Measurements from ENCODE around the gene CXCL1.
"Not testable (repeated sequence)": the region's sequence is repeated elsewhere in the genome, so short reads cannot be mapped to it uniquely, and the experiment has no call there.

CXCL1 gene

DNA sequence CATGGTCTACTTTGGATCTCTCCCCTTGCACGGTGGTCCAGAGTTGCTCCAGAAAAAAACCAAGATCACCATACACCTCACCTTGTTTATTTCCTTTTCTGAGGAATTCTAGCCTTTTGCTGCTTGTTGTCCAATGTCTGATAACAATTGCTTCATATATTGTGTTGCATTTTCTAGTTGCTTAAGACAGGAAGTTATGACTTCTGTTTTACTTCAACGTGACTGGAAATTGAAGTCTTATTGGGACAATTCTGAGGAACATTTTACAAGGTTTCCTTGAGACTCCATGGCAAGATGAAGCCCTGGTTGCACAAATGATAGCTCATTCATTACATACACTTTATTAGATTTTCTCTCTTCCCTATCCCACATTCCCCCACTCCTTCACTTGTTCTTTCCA, 5.2 kb downstream of the CXCL1 start:
- DNase-seq (ENCODE audit: low read depth in 3 of 3): no peak

DNA sequence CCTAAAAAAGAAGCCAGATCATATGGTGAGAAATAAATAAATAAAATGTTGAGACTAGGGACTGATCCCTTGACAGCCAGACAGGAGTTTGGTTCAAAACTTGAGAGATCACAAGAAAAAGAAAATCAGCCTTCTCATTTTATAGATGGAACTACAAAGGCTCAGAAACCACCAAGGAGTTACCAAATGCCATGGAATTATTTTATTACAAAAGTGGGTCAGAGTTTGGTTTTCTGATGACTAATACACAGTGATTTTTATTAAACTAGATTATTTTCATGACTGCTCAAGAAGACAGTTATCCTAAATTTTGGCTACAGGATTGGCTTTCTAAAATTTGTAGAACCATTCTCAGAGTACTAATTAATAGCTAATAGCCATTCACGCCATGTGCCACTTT, 6.2 kb downstream of the CXCL1 start:
- no peak for DNase-seq (ENCODE audit: low read depth in 3 of 3)

- DNase-seq (ENCODE audit: low read depth in 3 of 3): no peak
These were observed 14.1 kb downstream of the CXCL1 start for GRCh38 chr4:73883306-73883705.

GRCh38 chr4:73885574-73886267, 16.5 kb downstream of the CXCL1 start:
- DNase-seq (ENCODE audit: low read depth in 3 of 3): no peak

DNA sequence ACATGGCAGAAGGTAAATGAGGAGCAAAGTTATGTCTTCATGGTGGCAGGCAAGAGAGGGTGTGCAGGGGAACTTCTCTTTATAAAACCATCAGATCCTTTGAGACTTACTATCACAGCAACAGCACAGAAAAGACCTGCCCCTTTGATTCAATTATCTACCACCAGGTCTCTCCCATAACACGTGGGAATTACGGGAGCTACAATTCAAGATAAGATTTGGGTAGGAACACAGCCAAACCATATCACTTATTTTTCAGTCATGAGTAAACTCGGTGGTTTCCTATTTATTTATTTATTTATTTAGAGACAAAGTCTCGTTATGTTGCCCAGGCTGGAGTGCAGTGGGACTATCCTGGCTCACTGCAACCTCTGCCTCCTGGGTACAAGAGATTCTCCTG, 22.1 kb downstream of the CXCL1 start:
- no peak for DNase-seq (ENCODE audit: low read depth in 3 of 3)

- DNase-seq (ENCODE audit: low read depth in 3 of 3): no peak
These were observed 22.7 kb downstream of the CXCL1 start for GRCh38 chr4:73891739-73892405.

- no peak for DNase-seq (ENCODE audit: low read depth in 3 of 3)
These were observed 23.8 kb downstream of the CXCL1 start for GRCh38 chr4:73892966-73893365.

DNA sequence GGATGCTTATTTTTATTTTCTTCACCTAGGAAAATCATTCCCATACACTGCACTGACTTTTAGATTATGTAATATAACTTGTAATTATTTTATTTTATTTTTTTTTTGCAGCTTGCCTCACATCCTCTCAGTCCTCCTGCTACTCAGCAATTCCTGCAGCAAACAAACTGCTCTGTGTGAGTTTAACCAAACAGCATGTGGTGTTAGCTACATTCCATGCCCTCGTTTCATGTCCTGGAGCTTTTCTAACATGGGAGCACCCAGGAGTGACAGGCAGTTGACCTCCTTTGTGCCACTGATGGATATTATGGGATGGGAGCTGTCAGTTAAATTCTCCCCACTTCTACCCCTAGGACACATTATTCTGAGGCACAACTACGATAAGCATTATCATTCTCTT, 24.8 kb downstream of the CXCL1 start:
- DNase-seq (ENCODE audit: low read depth in 3 of 3): no peak

DNA sequence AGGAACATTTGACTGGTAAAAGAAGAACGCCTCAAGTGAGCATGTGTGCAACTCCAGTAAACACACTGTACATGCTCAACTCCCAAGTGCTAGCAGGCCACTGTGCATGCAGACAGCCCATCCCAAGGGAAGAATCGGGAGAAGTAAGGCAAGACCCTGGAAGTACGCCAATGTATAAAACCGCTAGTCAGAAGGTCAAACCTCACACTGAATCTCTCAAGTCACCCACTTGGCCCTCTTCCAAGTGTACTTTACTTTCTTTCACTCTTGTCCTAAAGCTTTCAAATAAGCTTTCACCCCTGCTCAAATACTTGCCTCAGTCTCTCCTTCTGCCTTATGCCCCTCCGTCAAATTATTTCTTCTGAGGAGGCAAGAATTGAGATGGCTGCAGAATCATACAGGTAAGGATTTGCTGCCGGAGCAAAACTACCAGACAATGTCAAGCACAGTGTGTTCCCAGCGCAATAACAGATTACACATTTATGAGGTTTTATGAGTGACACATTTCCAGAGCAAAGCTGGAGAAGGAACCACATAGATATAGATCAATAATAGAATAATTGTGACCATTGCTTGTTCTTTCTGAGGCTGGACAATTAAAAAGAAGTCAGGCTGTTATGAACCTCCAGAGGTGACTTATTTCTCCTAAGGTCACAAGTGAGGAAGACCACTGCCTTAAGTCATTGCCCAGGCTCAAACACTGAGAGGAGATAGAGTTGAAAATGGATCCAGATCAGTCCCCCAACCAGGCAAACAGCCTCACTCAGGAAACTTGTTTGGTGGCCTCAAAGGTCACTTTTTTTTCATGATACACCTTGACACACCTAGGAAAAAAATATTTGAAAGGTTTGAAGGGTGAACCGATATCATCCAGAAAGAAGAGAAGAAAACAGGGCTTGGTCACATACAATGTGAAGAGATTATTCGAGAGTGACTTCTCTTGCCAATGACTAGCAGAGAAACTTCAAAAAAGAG, 26.3 kb downstream of the CXCL1 start:
- no peak for DNase-seq (ENCODE audit: low read depth in 3 of 3)

DNA sequence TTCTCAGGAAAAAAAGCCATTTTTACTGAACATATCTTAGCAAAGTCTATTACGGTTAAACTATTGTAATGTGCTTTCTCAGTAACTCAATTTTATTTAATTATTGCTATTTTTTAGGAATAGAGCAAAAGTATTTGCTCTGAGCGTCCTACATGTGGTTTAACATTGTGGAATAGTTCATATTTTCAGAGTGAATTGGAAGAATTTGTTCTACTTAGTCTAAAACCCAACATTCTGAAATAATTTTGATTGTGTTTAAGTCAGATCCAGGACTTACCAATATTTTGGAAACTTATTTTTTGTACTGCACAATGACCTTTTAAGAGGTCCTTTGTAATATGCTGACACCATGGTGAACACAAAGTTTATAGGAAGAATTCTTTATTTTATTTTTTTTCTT, 27.2 kb downstream of the CXCL1 start:
- no peak for DNase-seq (ENCODE audit: low read depth in 3 of 3)

GRCh38 chr4:73897380-73898136, 28.4 kb downstream of the CXCL1 start:
- DNase-seq (ENCODE audit: low read depth in 3 of 3): no peak

GRCh38 chr4:73899338-73899737, 30.1 kb downstream of the CXCL1 start:
- DNase-seq (ENCODE audit: low read depth in 3 of 3): not testable (repeated sequence)

GRCh38 chr4:73901031-73901430, 31.8 kb downstream of the CXCL1 start:
- no peak for DNase-seq (ENCODE audit: low read depth in 3 of 3)

- DNase-seq (ENCODE audit: low read depth in 3 of 3): no peak
These were observed 32.9 kb downstream of the CXCL1 start for GRCh38 chr4:73902038-73902637.

- DNase-seq (ENCODE audit: low read depth in 3 of 3): no peak
These were observed 33.8 kb downstream of the CXCL1 start for GRCh38 chr4:73902817-73903547.

GRCh38 chr4:73904491-73904890, 35.3 kb downstream of the CXCL1 start:
- no peak for DNase-seq (ENCODE audit: low read depth in 3 of 3)

- DNase-seq (ENCODE audit: low read depth in 3 of 3): no peak
These were observed 39.8 kb downstream of the CXCL1 start for GRCh38 chr4:73908965-73909364.

- DNase-seq (ENCODE audit: low read depth in 3 of 3): no peak
These were observed 42.6 kb downstream of the CXCL1 start for GRCh38 chr4:73911746-73912145.

DNA sequence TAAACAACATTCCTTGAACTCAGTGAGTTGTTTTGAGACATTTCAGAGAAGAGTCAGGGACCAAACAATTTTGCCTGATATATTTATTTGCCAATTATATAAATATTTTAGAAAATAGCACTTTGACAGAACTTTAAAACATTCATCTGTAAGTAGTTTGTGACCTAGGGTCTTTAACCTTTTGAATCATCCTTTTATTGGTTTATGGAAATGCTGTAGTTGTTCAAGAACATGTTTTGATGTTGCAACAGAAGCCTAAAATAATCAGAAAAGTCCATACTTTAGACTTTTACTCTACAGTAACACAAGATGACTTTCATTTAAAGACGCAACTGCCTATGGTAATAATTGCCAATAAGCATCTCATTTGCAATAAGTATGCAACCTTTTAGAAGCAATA, 43.0 kb downstream of the CXCL1 start:
- DNase-seq (ENCODE audit: low read depth in 3 of 3): no peak

- DNase-seq (ENCODE audit: low read depth in 3 of 3): no peak
These were observed 44.9 kb downstream of the CXCL1 start for GRCh38 chr4:73914071-73914470.

Measured in stimulated activated CD4-positive, alpha-beta T cell treated with anti-CD3 and anti-CD28 coated beads, TNF-alpha, amount 100 ng/mL, for 24 hours (primary cell).